ENCODE data around the gene FDXACB1.

GRCh38 chr11:111829185-111829968, 49.6 kb downstream of the FDXACB1 start:
- no peak for TF ChIP-seq ZNF274 (IDR thresholded peaks at IDR 0.05; ENCODE audit: low read depth, low read length)
- no peak for TF ChIP-seq SUZ12 (IDR thresholded peaks at IDR 0.05; ENCODE audit: extremely low read depth, insufficient read depth, insufficient read length)
- TF ChIP-seq YY1 (IDR thresholded peaks at IDR 0.05; ENCODE audit: insufficient read depth, insufficient read length): no peak
